IMR-90 (cell line): Measurements from ENCODE around the gene PKP4.

Experiments
- CEBPB ChIP-seq: IDR thresholded peaks from 2 replicates; pipeline ENCODE4 v1.6.1; 2012; ENCODE audit warnings: low read depth, low read length, improper control_type of control experiment
- CTCF ChIP-seq: conservative IDR thresholded peaks from 2 replicates; pipeline ENCODE4 v1.5.1; 2012; ENCODE audit warnings: mild to moderate bottlenecking, low read depth, low read length, improper control_type of control experiment
- POLR2A ChIP-seq: IDR thresholded peaks from 2 replicates; pipeline ENCODE4 v1.6.1; 2012; ENCODE audit warnings: mild to moderate bottlenecking, low read depth, low read length
- RAD21 ChIP-seq: IDR thresholded peaks from 2 replicates; pipeline ENCODE4 v1.6.1; 2012; ENCODE audit warnings: low read length, improper control_type of control experiment

- TF ChIP-seq CEBPB (no peak), CTCF (no peak), POLR2A (no peak), RAD21 (no peak)
Observed at GRCh38 chr2:158645299-158645698, 188.5 kb downstream of the PKP4 start.
